Testis (tissue), 3 donors: Measurements from ENCODE around the gene NAGPA. TPM values are rescaled to one million over a fixed set of nuclear protein-coding genes. Genes with fewer than 3 reads are reported as not detected.

Source experiments
- DNase-seq: peaks from one replicate; pipeline ENCODE4 v3.0.0-alpha.2; 2019
- H3K27ac ChIP-seq, 2 donors: fragments of 200-600 bp; sonication (generic); one replicate each; pipeline ENCODE4 v1.5.1; 2019
- H3K27me3 ChIP-seq: fragments of 200-600 bp; sonication (generic); one replicate; pipeline ENCODE4 v1.5.1; 2019
- H3K36me3 ChIP-seq: fragments of 200-600 bp; sonication (generic); one replicate; pipeline ENCODE4 v1.5.1; 2017; ENCODE audit warnings: low read depth; ENCODE audit errors: missing control alignments
- H3K4me1 ChIP-seq: fragments of 200-600 bp; sonication (generic); one replicate; pipeline ENCODE4 v1.5.1; 2019
- H3K4me3 ChIP-seq, 2 donors: fragments of 200-600 bp; sonication (generic); one replicate each; pipeline ENCODE4 v1.5.1; 2017 to 2019
- H3K9me3 ChIP-seq: fragments of 200-600 bp; sonication (generic); one replicate; pipeline ENCODE4 v1.5.1; 2017
- CTCF ChIP-seq, 3 experiments: fragments of 450-650 bp in 2 of 3; fragments of 200-600 bp in 1 of 3; sonication (generic) in 1 of 3; IDR thresholded peaks; one replicate each; pipeline ENCODE4 v1.5.1; 2016 to 2019; ENCODE audit warnings: antibody characterized with exemption in 3 of 3, mild to moderate bottlenecking in 2 of 3, moderate library complexity in 1 of 3
- POLR2A ChIP-seq: fragments of 450-650 bp; IDR thresholded peaks from one replicate; pipeline ENCODE4 v1.6.1; 2017; ENCODE audit warnings: antibody characterized with exemption, mild to moderate bottlenecking, moderate library complexity
- WGBS, 2 donors: methylation state at CpG; one replicate each; pipeline ENCODE4 v1.1.5; 2018; 5-methylcytosine and 5-hydroxymethylcytosine counted together
- intact Hi-C: fragments of 100-400 bp; cut with DNase I; formaldehyde crosslinking; loops from one replicate; pipeline ENCODE4 v1.15.1; 2023; ENCODE audit warnings: low total_unique reads
- polyA plus RNA-seq: library from polyadenylated mRNA; stranded (reverse); fragments of 350-450 nt; fragmentation: Illumina TruSeq; extraction: RNeasy Lipid Tissue Mini Kit (QIAGEN cat#74804); gene quantifications from one replicate; pipeline ENCODE4 v1.2.3, GENCODE V29; 2014; ENCODE audit warnings: low read depth, low replicate concordance; ENCODE audit not compliant: insufficient read depth
- total RNA-seq, 2 donors: library from RNA; depleted of rRNA; stranded (reverse); fragments of >200 nt; gene quantifications; one replicate each; pipeline ENCODE4 v1.2.3, GENCODE V29; 2016

The NAGPA gene
- total and polyA plus RNA-seq, 3 donors from 2014 or later, result 11.4 to 39.0 (median 38.7) TPM

- 25 to 43% methylated on average over 7 of the region's 7 CpGs for WGBS, 2 donors
Observed at GRCh38 chr16:5071341-5071680, 37.6 kb upstream of the NAGPA start.

DNA sequence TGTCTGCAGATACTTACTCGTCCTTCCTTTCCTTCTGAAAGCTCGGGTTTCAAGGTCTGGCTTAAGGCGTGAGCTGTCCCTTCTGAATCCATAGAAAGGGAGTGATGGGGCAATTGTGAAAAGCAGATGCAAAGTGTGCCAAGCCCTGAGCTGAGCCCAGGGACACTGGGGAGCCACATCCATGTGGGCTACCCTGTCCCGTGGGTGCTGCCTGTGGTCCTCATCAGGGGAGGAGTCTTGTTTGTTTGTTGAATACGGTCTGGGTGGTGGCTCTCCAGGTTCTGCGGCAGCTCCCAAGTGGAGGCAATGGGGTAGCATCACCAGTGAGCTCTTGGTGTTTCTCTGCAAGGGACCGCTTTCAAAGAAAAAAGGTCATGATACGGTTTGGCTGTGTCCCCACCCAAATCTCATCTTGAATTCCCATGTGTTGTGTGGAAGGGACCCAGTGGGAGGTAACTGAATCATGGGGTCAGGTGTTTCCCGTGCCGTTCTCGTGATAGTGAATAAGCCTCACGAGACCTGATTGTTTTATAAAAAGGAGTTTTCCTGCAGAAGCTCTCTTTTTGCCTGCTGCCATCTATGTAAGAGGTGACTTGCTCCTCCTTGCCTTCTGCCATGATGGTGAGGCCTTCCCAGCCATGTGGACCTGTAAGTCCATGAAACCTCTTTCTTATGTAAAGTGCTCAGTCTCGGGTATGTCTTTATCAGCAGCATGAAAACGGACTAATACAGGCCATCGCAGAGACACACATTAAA lies 36.9 kb upstream of the NAGPA start:
- TF ChIP-seq POLR2A (no peak), CTCF (IDR thresholded peaks at IDR 0.05) (no peak)
- peaks cover 11% of the 10 kb centered on the region for H3K4me1 ChIP-seq
- 84 to 86% methylated on average over 15 of the region's 15 CpGs for WGBS, 2 donors
- no peak overlapping the region for H3K4me3 ChIP-seq
- no peak for DNase-seq
- intact Hi-C loops, result no loop called here
- H3K27ac ChIP-seq, result no peak overlapping the region
- H3K9me3 ChIP-seq, result no peaks in the 10 kb centered on the region
- no peaks in the 10 kb centered on the region for H3K36me3 ChIP-seq
- no peaks in the 10 kb centered on the region for H3K27me3 ChIP-seq

More at GRCh38 chr16:5071341-5071680, 37.6 kb upstream of the NAGPA start:
- Histone ChIP-seq H3K4me3 (peak overlapping the region; percentile 62 to 85), H3K9me3 (no peaks in the 10 kb centered on the region), H3K27ac (peak overlapping the region; percentile 64 to 85), H3K27me3 (no peaks in the 10 kb centered on the region), H3K36me3 (no peaks in the 10 kb centered on the region), H3K4me1 (peaks cover 11% of the 10 kb centered on the region)
- TF ChIP-seq CTCF (IDR thresholded peaks at IDR 0.05) (no peak), POLR2A (no peak)
- intact Hi-C loops, result no loop called here
- DNase-seq, result no peak

DNA sequence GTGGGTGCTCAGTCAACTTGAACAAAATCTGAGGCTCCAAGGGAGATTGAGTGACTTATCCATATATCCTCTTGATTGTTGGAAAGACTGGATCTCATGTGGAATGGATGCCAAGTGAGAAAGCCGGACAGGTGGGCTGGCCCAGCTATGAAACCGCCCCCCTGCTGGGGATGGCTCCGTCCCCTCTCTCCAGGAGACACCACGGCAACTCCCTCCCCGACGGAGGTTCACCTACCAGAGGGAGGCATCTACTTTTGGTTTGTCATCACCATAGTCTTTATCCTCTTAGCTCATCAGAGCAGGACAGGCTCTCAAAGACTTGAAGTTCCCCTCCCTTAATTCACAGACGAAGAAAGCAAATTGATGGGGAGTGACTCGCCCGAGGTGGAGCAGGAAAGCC lies 36.1 kb upstream of the NAGPA start:
- no peaks in the 10 kb centered on the region for H3K9me3 ChIP-seq
- 90 to 96% methylated on average over 9 of the region's 9 CpGs for WGBS, 2 donors
- no peak for DNase-seq
- H3K4me1 ChIP-seq, result peaks cover 11% of the 10 kb centered on the region
- no peak overlapping the region for H3K4me3 ChIP-seq
- TF ChIP-seq CTCF (IDR thresholded peaks at IDR 0.05) (no peak), POLR2A (no peak)
- H3K27ac ChIP-seq, result no peak overlapping the region
- H3K36me3 ChIP-seq, result no peaks in the 10 kb centered on the region
- no peaks in the 10 kb centered on the region for H3K27me3 ChIP-seq
- intact Hi-C loops, result no loop called here

- TF ChIP-seq POLR2A (no peak), CTCF (IDR thresholded peaks at IDR 0.05) (no peak)
- 87 to 89% methylated on average over 9 of the region's 9 CpGs for WGBS, 2 donors
- no peaks in the 10 kb centered on the region for H3K9me3 ChIP-seq
- intact Hi-C loops, result no loop called here
- H3K27me3 ChIP-seq, result no peaks in the 10 kb centered on the region
- DNase-seq, result no peak
- no peak overlapping the region for H3K27ac ChIP-seq
- H3K4me1 ChIP-seq, result peaks cover 11% of the 10 kb centered on the region
- H3K4me3 ChIP-seq, result no peak overlapping the region
- no peaks in the 10 kb centered on the region for H3K36me3 ChIP-seq
Observed at GRCh38 chr16:5069048-5069447, 35.3 kb upstream of the NAGPA start.

DNA sequence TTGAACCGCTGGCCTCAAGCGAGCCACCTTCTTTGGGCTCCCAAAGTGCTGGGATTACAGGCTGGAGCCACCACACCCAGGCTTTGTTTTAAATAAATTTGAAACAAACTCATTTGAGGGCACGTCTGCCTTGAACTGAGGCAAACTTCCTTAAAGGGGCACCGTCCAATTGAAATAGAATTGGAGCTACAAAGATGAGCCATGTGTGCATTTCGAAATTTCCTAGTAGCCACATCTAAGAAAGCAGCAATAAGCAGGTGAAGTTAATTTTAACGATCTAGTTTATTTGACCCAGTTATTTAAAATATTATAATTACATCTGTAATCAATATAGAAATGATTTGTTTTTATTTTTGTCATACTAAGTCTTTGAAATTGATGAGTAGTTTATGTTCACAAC lies 32.8 kb upstream of the NAGPA start:
- intact Hi-C loops, result no loop called here
- no peaks in the 10 kb centered on the region for H3K27me3 ChIP-seq
- H3K27ac ChIP-seq, result no peak overlapping the region

More for the DNA sequence above, 32.8 kb upstream of the NAGPA start:
- TF ChIP-seq POLR2A, result no peak
- TF ChIP-seq CTCF (IDR thresholded peaks at IDR 0.05), result no peak
- Histone ChIP-seq H3K9me3 (no peaks in the 10 kb centered on the region), H3K4me3 (no peak overlapping the region), H3K36me3 (no peaks in the 10 kb centered on the region), H3K4me1 (no peaks in the 10 kb centered on the region)
- WGBS, 2 donors, result 81 to 86% methylated on average over 6 of the region's 6 CpGs
- DNase-seq, result no peak
